Left ventricle myocardium superior (tissue), 1 donor: ENCODE results near the gene ZBTB16. TPM values are rescaled to one million over a fixed set of nuclear protein-coding genes. Genes with fewer than 3 reads are reported as not detected.

Experiments used
- ATAC-seq: fragments of 200-7000 bp; cut with Tn5 transposase; one replicate; pipeline ENCODE4 v1.9.1; 2020; ENCODE audit warnings: mild to moderate bottlenecking, moderate library complexity
- DNase-seq: peaks from one replicate; pipeline ENCODE4 v3.0.0-alpha.2; 2020
- intact Hi-C: fragments of 100-400 bp; cut with micrococcal nuclease; formaldehyde crosslinking; loops from one replicate; pipeline ENCODE4 v1.11.0; 2022
- total RNA-seq: library from RNA; stranded (reverse); fragmentation: NEBNext Ultra II Directional; extraction: Animal tissue kit (Norgen Biotek cat#: 25700); gene quantifications from one replicate; pipeline ENCODE4 v1.2.1, GENCODE V29; 2021
- donor health status: DM: no; HTN: yes; CAD: no; lungs with severe emphysema.

Gene ZBTB16
- total RNA-seq, 1 donor from 2014 or later, result 67.3 TPM

DNA sequence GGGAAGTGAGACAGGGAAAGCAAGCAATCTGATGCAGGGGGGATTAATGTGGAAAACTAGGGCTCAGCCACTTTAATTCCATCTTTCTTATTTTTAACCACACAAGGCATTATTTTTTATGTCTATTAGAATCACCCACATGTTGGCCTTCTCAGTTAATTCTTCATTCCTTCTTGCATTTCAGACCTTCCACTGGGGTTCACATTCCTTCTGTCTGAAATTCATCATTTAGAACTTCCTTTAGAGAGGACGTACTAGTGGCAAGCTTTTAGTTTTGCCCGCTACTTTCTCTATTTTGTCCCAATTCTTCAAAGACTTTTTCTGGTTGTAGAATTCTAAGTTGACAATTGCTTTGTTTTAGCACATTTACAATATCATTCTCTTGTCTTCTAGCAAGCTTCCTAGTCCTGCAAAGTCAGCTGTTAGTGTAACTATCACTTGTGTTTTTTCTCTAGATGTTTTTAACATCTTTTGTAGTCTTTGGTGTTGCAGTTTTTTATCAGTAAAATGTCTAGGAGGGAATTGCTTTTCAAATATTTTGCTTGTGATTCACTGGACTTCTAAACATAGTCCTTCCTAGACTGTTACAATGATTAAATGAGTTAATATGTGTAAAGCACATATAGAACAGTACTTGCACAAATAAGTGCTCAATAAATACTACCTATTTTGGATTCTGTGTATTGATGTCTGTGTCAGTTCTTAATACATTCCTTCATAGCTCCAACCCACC lies 231.2 kb downstream of the ZBTB16 start:
- ATAC-seq, result no peak
- intact Hi-C loops, result no loop called here
- DNase-seq, result no peak

DNA sequence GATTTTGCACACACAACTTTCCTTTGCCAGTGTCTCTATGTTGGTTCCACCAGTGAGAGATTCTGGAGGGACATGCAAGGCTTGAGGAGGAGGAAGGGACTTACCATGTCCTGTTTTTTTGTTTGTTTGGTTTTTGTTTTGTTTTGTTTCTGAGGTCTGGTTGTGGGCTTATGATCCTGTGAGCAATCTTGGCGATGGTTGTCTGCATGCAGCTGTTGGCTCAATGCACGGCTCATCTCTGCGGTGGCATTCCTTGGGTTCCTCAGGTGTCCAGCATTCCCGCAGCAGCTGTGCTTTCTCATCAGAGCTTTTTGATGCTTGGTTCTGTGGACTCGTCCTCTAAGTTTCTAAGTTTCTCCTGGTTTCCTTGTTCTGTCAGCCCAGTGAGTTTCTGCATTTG lies 231.9 kb downstream of the ZBTB16 start:
- intact Hi-C loops, result no loop called here
- DNase-seq, result no peak
- no peak for ATAC-seq

GRCh38 chr11:114291842-114292680 lies 232.6 kb downstream of the ZBTB16 start:
- intact Hi-C loops, result no loop called here
- ATAC-seq, result no peak
- DNase-seq, result no peak

DNA sequence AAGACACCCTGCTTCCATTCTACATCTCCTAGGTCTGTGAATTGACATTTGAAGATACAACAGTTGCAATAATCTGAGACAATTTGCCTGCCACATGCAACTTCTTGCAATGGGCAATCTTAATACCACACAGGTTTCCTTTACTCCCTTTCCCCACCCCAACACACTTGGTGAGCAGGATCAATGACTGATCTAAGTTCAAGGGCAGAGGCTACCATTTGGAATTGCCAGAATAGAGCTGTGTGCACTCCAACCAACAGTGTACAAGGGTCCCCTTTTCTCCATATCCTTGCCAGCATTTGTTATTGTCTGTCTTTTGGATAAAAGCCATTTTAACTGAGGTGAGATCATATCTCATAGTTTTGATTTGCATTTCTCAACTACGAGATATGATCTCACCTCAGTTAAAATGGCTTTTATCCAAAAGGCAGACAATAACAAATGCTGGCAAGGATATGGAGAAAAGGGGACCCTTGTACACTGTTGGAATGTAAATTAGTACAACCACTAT lies 233.7 kb downstream of the ZBTB16 start:
- intact Hi-C loops, result no loop called here
- DNase-seq, result no peak
- no peak for ATAC-seq

- intact Hi-C loops, result no loop called here
- DNase-seq (peak; percentile 76), ATAC-seq (peak; percentile 85)
Observed at GRCh38 chr11:114295676-114296604, 236.4 kb downstream of the ZBTB16 start, which contains the start of gene NNMT. Gene NNMT (plus strand): TSS chr11:114296399. CDS start chr11:114296557, 158 bp downstream.

GRCh38 chr11:114296605-114297372 lies 237.3 kb downstream of the ZBTB16 start:
- intact Hi-C loops, result no loop called here
- DNase-seq (no peak), ATAC-seq (no peak)

GRCh38 chr11:114297806-114298709 lies 238.5 kb downstream of the ZBTB16 start:
- no peak for ATAC-seq
- no peak for DNase-seq
- intact Hi-C loops, result no loop called here

GRCh38 chr11:114298710-114299109 lies 239.2 kb downstream of the ZBTB16 start:
- DNase-seq (no peak), ATAC-seq (no peak)
- intact Hi-C loops, result no loop called here

Other genes with a start within 250 kb of the ZBTB16 start
- gene USP28, start 184.1 kb upstream of the ZBTB16 start, total RNA-seq, result 167 TPM
- gene HTR3B, start 154.9 kb upstream of the ZBTB16 start, total RNA-seq, result not detected
- not detected for gene HTR3A, start 84.6 kb upstream of the ZBTB16 start, total RNA-seq
- gene NNMT, start 236.7 kb downstream of the ZBTB16 start, total RNA-seq, result 26.4 TPM